Measurements from ENCODE around the gene TOX4.

The TOX4 gene

DNA sequence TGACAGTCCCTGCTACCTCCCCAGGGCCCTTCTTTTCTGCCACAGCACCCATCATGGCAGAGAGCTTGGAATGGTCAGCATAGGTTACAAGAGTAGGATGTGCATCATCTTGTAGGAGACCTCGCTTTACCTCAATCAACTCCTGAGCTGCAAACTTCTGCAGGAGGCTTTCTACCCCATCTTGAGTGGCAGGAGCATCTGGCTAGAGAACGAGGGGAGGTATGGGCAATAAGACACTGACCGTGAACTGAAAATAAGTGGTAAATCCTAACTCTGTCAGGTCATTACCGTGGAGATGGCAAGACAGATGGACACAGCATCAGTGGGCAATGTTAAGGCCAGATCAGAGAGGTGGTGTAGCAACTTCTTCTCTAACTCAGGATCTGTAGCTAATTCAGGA lies 26.4 kb downstream of the TOX4 start:
- DNase-seq: no peak

DNA sequence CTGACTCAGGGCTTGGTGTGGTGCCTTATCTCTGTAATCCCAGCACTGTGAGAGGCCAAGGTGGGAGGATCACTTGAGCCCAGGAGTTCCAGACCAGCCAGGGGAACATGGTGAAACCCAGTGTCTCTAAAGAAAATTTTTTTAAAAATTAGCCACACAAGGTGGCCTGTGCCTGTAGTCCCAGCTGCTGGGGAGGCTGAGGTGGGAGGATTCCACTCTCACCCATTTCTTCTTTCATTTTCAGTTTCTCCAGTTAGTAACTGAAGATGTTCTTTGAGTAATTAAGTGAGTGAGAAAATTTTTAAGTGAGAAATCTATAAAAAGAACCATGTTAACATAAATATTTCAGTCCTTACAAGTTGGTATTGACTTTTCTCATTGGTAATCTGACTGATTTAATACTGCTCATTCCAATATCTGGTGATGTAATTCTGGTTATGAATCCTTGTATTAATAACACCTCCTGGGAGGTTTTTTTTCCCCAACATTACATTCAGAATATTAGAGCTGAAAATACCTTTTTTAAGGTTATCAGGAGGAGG lies 28.1 kb downstream of the TOX4 start:
- DNase-seq: no peak

DNA sequence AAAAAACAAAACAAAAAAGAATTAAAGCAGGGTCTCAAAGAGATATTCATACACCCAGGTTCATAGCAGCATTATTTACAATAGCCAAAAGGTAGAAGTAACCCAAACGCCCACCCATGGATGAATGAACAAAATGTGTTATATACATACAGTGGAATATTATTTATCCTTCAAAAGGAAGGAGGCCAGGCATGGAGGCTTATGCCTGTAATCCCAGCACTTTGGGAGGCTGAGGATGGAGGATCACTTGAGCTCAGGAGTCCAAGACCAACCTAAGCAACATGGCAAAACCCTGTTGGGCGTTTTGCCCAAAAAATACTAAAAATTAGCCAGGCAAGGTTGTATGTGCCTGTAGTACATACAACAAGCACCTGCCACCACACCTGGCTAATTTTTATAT lies 29.6 kb downstream of the TOX4 start:
- DNase-seq: no peak

DNA sequence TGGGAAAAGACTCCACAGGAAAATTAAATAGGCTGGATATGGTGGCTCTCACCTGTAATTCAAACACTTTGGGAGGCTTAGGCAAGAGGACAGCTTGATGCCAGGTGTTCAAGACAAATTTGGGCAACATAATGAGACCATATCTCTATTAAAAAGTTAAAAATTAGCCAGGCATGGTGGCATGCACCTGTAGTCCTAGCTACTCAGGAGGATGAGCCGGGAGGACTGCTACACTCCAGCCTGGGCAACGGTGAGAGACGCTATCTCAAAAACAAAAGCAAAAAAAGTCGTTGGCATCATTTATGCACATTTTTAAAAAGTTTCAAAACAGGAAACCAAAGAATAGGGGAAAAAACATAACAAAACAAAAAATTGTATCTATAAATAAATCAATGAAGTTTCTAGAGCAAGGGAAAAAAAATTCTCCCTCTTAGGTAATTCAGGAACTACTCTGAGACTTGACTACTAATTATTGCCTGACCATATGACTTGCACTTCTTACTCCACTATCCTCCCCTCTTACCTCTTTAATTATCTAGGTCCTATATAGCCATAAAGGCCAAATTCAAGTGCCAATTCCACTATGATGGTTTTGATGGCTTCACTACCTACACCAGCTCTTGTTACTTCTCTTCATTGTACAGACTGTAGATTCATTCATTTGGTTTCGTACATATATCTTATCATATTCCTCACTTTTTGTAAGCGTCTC lies 32.6 kb downstream of the TOX4 start:
- no peak for DNase-seq

DNA sequence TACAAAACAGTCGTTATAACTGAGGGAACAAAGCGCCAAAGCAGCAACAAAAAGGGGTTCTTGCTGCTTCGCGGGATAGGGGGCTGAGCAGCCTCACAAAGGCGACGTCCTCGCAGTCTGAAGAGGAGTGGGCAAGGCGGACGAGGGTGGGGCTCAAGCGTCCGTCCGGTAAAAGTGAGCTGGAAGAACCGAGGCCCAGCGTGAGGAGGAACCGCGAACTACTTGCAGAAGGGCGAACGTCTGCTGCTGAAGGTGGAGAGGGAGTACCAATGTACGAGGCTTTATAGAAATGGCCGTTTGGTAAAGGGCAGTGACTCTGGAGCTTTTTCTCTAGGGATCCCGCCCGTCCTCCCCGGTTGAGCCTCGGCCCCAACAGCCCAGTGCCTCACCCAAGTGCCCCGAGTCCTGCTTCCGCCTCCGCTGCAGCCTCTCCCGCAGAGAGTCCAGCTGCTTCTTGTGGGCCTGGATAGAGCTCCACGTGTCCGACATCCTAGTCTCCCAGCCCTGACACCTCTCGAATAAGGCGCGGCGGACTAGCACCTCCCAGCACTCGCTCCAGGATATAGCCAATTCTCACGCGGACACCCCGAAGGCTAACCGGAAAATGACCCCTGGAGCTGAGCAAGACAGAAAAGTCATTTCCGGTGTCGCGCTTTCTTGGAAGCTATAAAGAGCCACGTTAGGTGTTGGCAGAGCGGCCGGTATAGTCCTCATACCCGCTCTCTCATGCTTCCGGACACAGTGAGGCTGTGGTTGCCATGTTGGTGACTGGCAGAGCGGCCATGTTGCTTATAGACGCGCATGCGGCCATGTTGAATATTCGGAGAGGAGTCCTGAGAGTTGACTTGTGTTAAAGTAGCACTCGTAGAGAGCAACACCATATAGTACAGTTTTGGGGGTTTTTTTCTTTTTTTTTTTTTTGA lies 34.0 kb downstream of the TOX4 start, which contains the start of gene METTL3:
TSS of gene METTL3 (minus strand) at position 606 of the 923 bp plus-strand sequence. CDS start at position 489, 117 bp downstream.
- peak; percentile 99 for DNase-seq

DNA sequence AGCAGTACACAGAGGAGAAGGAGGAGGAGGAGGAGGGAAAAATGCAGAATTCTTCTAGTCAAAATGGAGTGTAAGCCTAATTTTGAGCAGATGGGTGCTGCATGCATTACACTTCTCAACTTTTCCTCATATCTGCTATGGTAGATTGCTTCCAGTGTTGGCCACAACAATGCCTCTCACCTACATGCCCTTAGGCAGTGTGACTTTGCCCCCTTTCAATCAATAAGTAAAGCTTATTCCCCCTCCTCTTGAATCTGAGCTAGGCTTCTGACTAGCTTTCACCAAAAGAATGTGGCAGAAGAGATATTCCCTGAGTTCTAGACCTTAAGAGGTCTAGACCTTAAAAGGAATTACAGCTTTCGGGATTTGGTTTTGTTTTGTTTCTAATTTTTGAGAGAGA lies 37.3 kb downstream of the TOX4 start:
- no peak for DNase-seq

DNA sequence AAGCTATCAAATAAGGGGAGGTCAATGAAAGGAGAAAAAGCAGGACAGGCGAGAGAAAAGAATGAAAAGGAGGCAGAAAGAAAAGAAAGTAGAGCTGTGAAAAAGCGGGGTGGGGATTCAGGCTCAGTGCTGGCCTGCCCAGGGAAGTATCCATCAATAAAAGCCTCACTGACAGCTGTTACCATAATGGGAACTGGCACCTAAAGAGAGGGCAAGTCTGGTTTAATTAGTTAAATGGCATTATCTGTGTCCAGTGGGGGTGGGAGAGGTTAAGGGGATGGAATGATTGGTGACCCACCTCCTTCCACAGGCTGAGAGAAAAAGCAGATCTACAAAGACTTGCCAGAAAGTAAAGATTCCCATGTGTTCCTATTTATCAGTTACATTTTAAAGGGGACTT lies 41.7 kb downstream of the TOX4 start:
- DNase-seq: no peak

DNA sequence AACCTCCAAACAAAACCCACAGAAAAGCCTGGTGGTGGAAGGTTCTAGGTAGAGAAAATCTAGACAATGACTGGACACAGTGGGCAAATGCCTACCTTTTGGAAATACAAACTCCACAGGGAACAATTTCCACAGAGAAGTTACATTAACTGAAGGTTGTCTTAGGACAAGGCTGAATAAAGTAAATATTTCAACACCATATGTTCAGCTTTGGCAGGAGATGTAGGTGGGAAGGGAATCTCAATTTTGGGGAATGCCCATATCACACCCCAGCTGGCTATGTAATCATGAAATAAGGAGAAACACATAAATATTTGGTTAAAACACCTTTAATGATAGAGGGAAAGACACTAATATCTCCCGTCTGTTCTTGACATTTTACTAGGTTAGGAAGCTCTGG lies 43.8 kb downstream of the TOX4 start:
- no peak for DNase-seq

DNA sequence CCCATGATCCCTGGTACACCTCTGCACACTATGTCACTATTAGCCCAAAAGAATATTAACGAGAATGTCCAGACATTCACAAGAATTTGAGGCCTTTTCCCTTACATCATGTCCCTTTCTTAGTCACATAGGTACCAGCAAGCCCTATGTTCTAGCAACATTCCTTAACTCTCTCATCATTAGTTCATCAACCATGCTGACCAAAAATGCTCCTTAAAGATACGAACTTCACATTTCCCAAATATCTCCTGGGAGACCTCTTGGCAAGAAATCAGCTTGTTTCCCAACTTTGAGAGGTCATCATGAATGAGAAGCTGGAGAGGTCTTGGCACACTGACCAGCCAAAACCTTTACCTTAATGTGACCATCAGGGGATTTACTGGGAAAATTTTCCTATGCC lies 44.5 kb downstream of the TOX4 start:
- DNase-seq: peak; percentile 63

DNA sequence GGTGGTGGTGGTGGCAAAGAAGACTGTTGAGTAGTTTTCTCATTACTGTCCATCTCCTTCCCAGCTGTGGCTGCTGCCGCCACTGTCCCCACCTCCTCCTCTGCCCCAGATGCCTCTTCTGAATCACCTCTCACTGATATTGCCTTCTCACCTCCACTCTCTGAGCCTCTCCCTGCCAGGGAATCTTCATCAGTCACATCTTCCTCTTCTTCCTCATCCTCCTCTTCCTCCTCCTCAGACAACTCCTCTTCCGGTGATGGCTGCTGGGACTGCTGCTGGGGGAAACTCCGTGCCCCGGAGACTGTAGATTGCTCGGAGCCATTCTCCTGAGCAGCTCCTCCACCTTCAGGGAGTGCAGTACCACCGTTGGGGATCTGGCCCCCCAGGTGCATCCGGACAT lies 46.2 kb downstream of the TOX4 start:
- DNase-seq: no peak

DNA sequence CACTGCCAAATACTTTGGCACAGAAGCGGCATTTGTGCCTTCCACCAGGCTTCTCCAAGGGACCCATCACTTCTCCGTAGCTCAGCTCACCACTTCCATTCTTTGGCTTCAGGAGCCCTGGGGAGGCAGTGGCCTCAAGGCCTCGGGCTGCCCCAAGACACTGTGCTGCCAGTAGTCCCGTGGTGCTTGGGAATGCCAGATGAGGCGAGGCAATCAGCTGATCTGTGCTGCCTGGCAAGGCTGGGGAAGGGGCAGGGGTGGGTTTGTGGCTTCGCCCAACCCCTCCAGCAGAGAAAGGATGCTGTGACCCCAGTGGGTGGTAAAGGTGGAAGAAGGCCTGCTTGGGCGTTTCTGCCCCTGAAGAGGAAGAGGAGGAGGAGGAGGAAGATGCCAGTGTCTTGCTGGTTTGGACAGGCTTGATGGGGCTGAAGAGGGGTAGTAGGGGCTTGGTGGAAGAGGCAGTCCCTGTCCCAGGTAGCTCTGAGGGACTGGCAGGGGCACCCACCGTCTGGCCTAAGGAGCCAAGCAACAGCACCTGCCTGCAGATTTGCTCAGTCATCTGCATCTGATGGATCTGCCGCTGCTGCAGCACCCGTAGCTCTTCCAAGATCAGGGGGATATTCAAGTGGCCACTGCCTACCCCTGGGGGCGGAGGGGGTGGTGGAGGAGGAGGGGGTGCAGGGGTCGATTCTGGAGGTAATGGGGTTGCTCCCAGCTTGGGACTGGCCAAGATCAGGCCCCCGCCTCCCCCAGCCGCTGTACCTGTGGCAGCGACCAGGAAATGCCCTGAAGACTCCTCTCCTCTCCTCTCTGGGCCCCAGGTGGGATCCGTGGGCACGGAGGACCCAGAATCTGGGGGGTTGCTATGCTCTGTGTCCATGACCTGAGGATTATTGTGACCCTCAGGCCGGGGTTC lies 47.8 kb downstream of the TOX4 start:
- DNase-seq: no peak

DNA sequence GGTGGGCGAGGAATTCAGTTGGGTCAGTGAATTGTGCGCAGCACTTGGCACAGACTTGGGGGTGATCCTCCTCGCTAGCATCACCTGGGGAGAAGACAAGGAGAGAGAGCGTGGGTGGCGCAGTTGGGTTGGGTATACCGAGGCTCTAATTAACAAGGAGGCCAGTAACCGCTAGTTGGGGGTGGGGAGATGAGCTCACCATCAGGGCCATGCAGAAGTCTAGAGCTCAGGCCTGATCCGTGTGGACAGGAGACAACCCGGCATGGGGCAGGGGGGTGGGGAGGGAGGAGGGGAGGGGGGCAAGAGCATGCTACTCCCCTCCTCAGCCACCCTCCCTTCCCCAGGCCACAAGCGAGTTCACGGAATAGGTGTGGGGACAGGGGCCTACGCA lies 48.6 kb downstream of the TOX4 start:
- DNase-seq: peak; percentile 12

DNA sequence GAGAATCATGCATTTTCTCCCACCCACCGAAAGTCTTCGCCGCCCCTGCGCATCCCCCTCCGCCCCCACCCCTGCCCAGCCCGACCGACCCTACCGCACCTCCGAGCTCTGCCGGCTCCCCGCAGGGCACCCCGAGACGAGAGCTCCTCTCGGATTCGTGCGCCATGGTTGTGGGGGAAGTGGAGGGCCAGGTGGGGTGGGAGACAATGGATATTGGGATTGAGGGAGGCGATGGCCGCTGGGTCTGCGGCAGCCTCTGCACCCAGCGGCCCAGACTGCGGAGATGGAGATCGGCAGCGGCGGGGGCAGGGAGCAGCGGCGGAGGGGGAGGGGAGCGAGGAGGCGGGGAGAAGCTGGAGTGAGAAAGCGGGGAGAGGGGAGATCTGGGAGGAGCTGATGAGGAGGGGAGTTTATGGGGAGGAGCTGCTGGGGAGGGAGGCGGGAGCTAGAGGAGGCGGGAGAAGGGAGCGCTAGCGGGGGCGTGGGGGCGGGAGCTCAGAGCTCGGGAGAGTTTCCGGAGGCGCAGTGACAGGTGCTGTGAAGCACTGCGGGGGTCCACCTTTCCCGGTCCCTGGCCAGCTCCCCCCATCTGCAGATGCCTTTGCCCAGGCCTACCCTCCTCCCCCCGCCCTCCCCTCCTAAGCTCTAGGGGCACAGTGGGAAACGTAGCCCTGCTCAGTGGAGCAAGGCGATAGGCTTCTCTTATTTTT lies 49.1 kb downstream of the TOX4 start, which contains the start of gene SALL2:
TSS of gene SALL2 (minus strand) at position 385 of the 710 bp plus-strand sequence. CDS start at position 166, 219 bp downstream.
- peak; percentile 71 for DNase-seq

DNA sequence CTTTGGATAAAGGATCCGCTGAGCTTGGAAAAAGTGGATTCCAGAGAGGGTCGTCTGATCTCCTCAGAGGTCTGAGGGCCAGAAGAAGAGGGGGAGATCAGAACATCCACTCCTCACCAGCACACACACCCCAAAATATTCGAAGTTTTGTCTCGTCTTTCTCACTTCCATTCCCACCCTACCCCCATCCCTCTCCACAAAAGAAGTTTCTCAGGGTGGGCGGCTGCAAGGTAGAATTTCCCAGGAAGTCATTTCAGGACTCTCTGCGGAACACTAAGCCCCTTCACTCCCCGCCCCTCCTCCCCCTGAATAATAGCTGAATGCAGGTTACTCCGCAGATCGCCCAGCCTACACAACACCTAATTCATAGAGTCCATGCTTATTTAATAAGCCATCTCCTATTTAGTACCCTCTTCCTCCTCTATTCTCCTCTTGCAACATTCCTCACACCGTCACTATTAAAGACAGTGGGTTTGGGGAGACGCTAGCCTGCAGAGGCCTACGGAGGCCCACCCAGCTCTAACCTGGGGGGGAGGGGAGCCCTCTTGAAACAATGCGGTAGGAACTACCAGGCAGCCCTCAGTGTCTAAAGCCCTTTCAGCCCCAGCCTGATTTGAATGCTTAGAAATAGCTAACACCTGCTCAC lies 49.8 kb downstream of the TOX4 start:
- no peak for DNase-seq

DNA sequence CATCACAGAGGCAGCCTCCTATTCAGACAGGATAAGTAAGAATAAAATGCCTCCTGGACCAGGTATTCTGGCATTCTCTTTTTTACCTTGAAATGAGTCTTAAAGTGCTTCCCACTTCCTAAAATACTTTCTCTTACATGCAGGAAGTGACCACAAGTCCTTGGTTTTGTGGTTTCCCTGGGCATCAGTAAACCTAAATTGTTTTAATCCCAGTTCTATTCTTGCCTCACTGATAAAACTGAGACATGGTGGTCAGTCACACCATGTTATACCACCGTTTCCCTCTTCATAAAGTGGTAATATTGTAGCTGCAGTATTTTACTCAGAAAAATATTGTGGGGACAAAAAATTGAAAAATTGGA lies 50.3 kb downstream of the TOX4 start:
- DNase-seq: no peak

DNA sequence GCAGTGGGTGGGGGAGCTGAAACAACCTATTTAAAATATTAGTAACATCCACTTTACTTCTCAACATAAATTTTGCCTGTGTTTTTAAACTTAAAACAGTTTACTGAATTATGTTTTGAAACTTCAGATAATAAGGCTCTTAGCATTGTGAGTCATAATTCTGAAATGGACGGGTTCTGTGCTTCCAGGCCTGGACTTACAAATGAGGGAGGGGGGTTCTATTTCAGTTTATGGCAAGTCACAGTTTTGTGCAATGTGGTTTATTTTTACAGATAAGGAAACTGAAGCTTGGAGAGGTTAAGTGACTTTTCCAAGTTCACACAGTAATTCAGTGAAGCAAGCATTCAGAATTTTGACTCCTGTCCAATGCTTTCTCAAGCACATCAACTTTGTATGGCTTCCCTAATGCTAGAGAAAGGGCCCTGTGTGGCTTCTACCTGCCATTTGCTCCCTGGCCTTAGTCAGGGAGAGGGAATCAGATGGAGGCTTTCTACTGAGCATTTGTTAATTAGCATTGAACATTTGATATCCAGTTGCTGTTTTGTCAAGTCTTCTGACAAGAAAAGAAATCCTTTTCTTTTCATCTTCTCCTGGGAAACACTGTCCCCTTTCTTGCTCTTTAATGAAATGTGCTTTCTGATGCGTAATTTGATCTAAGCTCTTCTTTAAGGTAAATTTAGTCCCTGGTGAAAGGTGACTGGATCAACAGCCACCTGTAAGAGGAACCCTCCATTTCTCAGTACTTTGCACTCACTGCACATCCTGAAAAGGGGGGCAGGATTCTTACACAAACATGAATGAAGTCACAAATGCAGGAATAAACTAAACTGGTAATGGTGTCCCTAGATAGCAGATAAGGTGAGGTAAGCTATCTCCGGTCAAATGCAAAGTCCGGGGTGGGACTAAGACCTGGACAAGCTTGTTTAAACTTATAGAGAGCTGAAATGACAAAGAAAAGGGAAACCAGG lies 51.7 kb downstream of the TOX4 start:
- no peak for DNase-seq

DNA sequence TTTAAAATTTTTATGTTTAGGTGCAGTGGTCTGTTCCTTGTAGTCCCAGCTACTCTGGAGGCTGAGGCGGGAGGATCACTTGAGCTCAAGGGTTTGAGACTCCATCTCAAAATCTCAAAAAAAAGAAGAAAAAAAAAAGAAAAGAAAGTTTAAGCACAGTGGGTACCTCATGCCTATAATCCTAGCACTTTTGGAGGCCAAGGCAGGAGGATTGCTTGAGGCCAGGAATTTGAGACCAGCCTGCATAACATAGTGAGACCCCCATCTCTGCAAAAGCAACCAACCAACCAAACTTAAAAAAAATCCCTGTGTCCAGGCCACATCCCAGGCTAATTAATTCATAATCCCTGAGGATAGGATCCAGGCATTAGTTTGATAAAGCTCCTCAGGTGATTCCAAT lies 52.5 kb downstream of the TOX4 start:
- DNase-seq: no peak

DNA sequence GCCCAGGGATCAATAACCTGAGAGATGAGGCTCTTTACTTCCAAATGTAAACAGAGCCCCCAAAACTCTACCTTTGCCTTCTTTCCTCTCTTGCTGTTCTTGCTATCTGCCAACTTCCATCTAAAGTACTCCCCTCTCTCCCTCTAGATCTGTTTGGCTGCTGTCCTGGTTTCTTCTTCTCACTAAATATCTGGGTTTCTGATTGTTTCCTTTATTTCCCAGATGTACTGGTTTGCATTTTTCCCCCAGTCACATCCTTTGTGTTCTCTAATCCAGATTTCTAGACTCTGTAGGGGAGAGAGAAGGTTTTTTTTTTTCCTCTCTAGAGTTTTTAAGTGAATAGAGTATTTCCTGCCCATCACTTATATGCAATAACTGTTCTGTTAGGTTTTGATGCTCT lies 56.3 kb downstream of the TOX4 start:
- DNase-seq: no peak

DNA sequence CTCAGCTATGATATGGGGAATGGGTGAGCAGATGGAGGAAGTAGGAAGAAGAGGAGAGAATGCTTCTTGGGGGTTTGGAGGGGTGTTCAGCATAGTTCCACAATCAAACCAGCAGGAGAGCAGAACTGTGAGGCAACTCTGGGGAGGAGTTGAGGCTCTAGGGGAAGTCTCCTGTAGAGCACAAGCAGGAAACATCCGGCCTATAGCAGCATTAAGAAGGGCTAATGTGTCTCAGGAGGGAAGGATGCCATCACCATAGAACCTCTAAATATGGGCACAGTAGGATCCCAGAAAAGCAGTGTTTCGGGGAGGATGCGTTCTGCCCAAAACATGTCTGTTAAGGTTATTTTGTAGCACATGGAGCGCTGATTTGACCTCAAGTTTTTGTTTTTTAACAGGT lies 57.6 kb downstream of the TOX4 start:
- no peak for DNase-seq
